Endothelial cell of umbilical vein (primary cell): Measurements from ENCODE around the gene PPM1L. TPM values are rescaled to one million over a fixed set of nuclear protein-coding genes. Genes with fewer than 3 reads are reported as not detected.

ENCODE experiments used
- BruUV-seq: library from RNA; stranded (reverse); fragments of 400-500 nt; replicated peaks from 2 replicates; lab custom pipeline; 2021; lab: Mats Ljungman, UMichigan
- CTCF ChIA-PET: fragments of 300-600, 350-600 bp; sonication (Branson Sonifier 250); formaldehyde crosslinking; loops from one replicate; lab custom pipeline; 2021; ENCODE audit warnings: antibody characterized with exemption, inconsistent platforms; lab: Charles Lee
- POLR2A ChIA-PET: fragments of 300-600, 350-600 bp; sonication (Branson Sonifier 250); formaldehyde crosslinking; loops from one replicate; lab custom pipeline; 2021; ENCODE audit warnings: antibody characterized with exemption, inconsistent platforms; lab: Charles Lee
- DNase-seq: peaks from one replicate; pipeline ENCODE4 v3.0.0-alpha.2; 2011; ENCODE audit warnings: low read depth, low spot score
- FAIRE-seq: peaks from 2 replicates; lab custom pipeline; 2011; peaks lifted over from hg19 to GRCh38; lab: Jason Lieb, UNC
- H2AFZ ChIP-seq: 2 replicates; pipeline ENCODE4 v1.6.0; 2012; ENCODE audit warnings: low read depth, low read length, control low read depth, inconsistent platforms
- H3K27ac ChIP-seq: 2 replicates; pipeline ENCODE4 v1.5.1; 2011; ENCODE audit warnings: low read depth, mild to moderate bottlenecking, control low read depth, low read length, moderate library complexity; ENCODE audit not compliant: insufficient read depth
- H3K27me3 ChIP-seq, 2 experiments: 2 replicates each; pipeline versions ENCODE4 v1.6.0 to v1.6.1; 2011; ENCODE audit warnings: low read length in 2 of 2, mixed read lengths in 1 of 2; ENCODE audit not compliant: control insufficient read depth in 2 of 2, insufficient read depth in 2 of 2
- H3K36me3 ChIP-seq, 2 experiments: 2 replicates in 1 of 2; 3 replicates in 1 of 2; pipeline ENCODE4 v1.5.1; 2011; ENCODE audit warnings: low read length in 2 of 2, mild to moderate bottlenecking in 1 of 2, moderate library complexity in 1 of 2; ENCODE audit not compliant: control insufficient read depth in 2 of 2, insufficient read depth in 2 of 2; ENCODE audit errors: extremely low read depth in 1 of 2
- H3K4me1 ChIP-seq: 3 replicates; pipeline ENCODE4 v1.5.1; 2011; ENCODE audit warnings: mild to moderate bottlenecking, low read length; ENCODE audit not compliant: control insufficient read depth, insufficient read depth; ENCODE audit errors: extremely low read depth
- H3K4me2 ChIP-seq: 2 replicates; pipeline ENCODE4 v1.6.1; 2011; ENCODE audit warnings: low read length, control low read depth, mixed read lengths; ENCODE audit not compliant: insufficient read depth
- H3K4me3 ChIP-seq, 3 experiments: fragments of 200-600 bp in 1 of 3; sonication (generic), shearing (Covaris generic) in 1 of 3; replicated peaks in 1 of 3; 2 replicates each; pipeline ENCODE4 v1.5.1; 2011 to 2016; ENCODE audit warnings: control low read depth in 3 of 3, low read length in 3 of 3, mild to moderate bottlenecking in 2 of 3, inconsistent platforms in 1 of 3, low read depth in 1 of 3, moderate library complexity in 1 of 3; ENCODE audit not compliant: insufficient read depth in 1 of 3
- H3K79me2 ChIP-seq: 2 replicates; pipeline ENCODE4 v1.6.0; 2012; ENCODE audit warnings: low read length, inconsistent platforms; ENCODE audit not compliant: control insufficient read depth, insufficient read depth
- H3K9ac ChIP-seq: replicated peaks from 2 replicates; pipeline ENCODE3; 2011; ENCODE audit warnings: low read length, control low read depth; ENCODE audit not compliant: insufficient read depth; ENCODE audit errors: extremely low read depth
- H3K9me1 ChIP-seq: replicated peaks from 3 replicates; pipeline ENCODE4 v1.6.0; 2011; ENCODE audit warnings: mild to moderate bottlenecking, low read length; ENCODE audit not compliant: control insufficient read depth, insufficient read depth; ENCODE audit errors: extremely low read depth
- H3K9me3 ChIP-seq: replicated peaks from 2 replicates; pipeline ENCODE4 v1.5.1; 2012; ENCODE audit warnings: low read length, inconsistent platforms; ENCODE audit not compliant: control insufficient read depth, insufficient read depth
- H4K20me1 ChIP-seq: replicated peaks from 2 replicates; pipeline ENCODE3; 2011; ENCODE audit warnings: mild to moderate bottlenecking, low read length; ENCODE audit not compliant: control insufficient read depth, insufficient read depth; ENCODE audit errors: extremely low read depth
- EZH2 ChIP-seq: IDR thresholded peaks from 2 replicates; pipeline ENCODE4 v1.6.1; 2012; ENCODE audit warnings: borderline replicate concordance, low read depth, mild to moderate bottlenecking, moderate library complexity, low read length, inconsistent platforms; ENCODE audit not compliant: severe bottlenecking
- FOS ChIP-seq: IDR thresholded peaks from 2 replicates; pipeline ENCODE4 v1.6.1; 2011; ENCODE audit warnings: mild to moderate bottlenecking, low read length, moderate library complexity, borderline replicate concordance; ENCODE audit not compliant: insufficient read depth
- GATA2 ChIP-seq: IDR thresholded peaks from 2 replicates; pipeline ENCODE4 v1.7.0; 2011; ENCODE audit warnings: low read depth, mild to moderate bottlenecking, moderate library complexity, mixed read lengths, low read length; ENCODE audit not compliant: insufficient read length, insufficient read depth
- JUN ChIP-seq: IDR thresholded peaks from 2 replicates; pipeline ENCODE4 v1.6.1; 2011; ENCODE audit warnings: borderline replicate concordance, low read depth; ENCODE audit not compliant: insufficient read length, insufficient read depth
- POLR2A ChIP-seq: IDR thresholded peaks from 2 replicates; pipeline ENCODE4 v1.6.1; 2012; ENCODE audit warnings: low read depth, mild to moderate bottlenecking, control low read depth, low read length
- POLR2AphosphoS5 ChIP-seq: IDR thresholded peaks from 2 replicates; pipeline ENCODE4 v1.6.1; 2012; ENCODE audit warnings: low read depth, mild to moderate bottlenecking, control low read depth, low read length, moderate library complexity; ENCODE audit not compliant: insufficient read depth
- dilution Hi-C: fragments of 300-500 bp; cut with MboI; formaldehyde crosslinking; loops from one replicate; pipeline ENCODE4 v1.15.0; 2019; ENCODE audit warnings: low sequenced_read_pairs; ENCODE audit not compliant: extremely low pct_ligation_motif_present
- intact Hi-C: fragments of 100-400 bp; cut with micrococcal nuclease; formaldehyde crosslinking; loops from one replicate; pipeline ENCODE4 v1.10.0; 2022
- polyA plus RNA-seq, 4 experiments: library from polyadenylated mRNA; depleted of rRNA in 3 of 4; stranded (reverse) in 3 of 4; unstranded in 1 of 4; fragments of >200 nt; gene quantifications; 2 replicates each; pipeline versions ENCODE4 v1.2.1 to v1.2.3, GENCODE V29; 2011 to 2012; ENCODE audit warnings: missing spikeins in 1 of 4
- total RNA-seq: library from RNA; stranded (reverse); gene quantifications from 2 replicates; pipeline ENCODE4 v1.2.3, GENCODE V29; 2021
- TF ChIP-seq, protein P1 (sequence below), 2 donors: IDR thresholded peaks; 1 replicate in 1 of 2; 2 replicates in 1 of 2; pipeline ENCODE4 v1.5.1; 2011; ENCODE audit warnings: low read length in 2 of 2, mild to moderate bottlenecking in 2 of 2, moderate library complexity in 2 of 2, control low read depth in 1 of 2, inconsistent platforms in 1 of 2, low read depth in 1 of 2; ENCODE audit not compliant: insufficient read depth in 1 of 2; ENCODE audit errors: extremely low read depth in 1 of 2
- TF ChIP-seq, protein P2 (sequence below): IDR thresholded peaks from 2 replicates; pipeline ENCODE4 v1.6.1; 2011; ENCODE audit not compliant: insufficient read depth, insufficient read length

PPM1L gene
- total and polyA plus RNA-seq, 2 donors (not counting 3 experiments of a cell fraction or from before 2014, with no cell fraction given) = 0.63 to 2.9 TPM

DNA sequence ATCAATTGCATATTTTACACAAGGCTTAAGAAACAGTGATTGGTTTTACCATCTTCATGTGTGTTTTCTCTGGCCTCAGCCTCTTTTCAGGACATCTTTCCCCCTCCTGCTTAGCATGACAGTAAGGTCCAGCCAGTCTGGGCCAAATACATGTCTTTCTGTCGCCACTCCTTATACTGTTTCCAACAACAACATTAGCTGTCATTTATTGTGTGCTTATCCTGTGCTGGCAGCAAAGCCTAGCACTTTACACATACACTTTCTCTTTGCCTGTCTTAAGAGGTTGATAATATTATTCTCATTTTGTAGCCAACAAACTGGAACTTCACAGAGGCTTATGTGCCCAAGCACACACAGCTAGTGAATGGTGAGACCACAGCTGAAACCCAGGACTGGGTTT lies 311.3 kb downstream of the PPM1L start:
- Histone ChIP-seq H3K9ac (no peak overlapping the region), H3K27ac (no peak overlapping the region), H3K27me3 (no peaks in the 10 kb centered on the region), H3K79me2 (no peaks in the 10 kb centered on the region), H3K36me3 (no peaks in the 10 kb centered on the region), H3K4me1 (peaks cover 29% of the 10 kb centered on the region), H3K4me3 (no peak overlapping the region), H3K9me3 (no peaks in the 10 kb centered on the region), H3K9me1 (no peaks in the 10 kb centered on the region), H3K4me2 (no peak overlapping the region), H4K20me1 (no peaks in the 10 kb centered on the region), H2AFZ (no peak overlapping the region)
- TF ChIP-seq GATA2 (no peak), POLR2A (no peak)
- TF ChIP-seq, protein P1, sequence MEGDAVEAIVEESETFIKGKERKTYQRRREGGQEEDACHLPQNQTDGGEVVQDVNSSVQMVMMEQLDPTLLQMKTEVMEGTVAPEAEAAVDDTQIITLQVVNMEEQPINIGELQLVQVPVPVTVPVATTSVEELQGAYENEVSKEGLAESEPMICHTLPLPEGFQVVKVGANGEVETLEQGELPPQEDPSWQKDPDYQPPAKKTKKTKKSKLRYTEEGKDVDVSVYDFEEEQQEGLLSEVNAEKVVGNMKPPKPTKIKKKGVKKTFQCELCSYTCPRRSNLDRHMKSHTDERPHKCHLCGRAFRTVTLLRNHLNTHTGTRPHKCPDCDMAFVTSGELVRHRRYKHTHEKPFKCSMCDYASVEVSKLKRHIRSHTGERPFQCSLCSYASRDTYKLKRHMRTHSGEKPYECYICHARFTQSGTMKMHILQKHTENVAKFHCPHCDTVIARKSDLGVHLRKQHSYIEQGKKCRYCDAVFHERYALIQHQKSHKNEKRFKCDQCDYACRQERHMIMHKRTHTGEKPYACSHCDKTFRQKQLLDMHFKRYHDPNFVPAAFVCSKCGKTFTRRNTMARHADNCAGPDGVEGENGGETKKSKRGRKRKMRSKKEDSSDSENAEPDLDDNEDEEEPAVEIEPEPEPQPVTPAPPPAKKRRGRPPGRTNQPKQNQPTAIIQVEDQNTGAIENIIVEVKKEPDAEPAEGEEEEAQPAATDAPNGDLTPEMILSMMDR (IDR thresholded peaks at IDR 0.05; ENCODE audit: extremely low read depth in 1 of 2, insufficient read depth in 1 of 2, low read depth in 1 of 2, low read length in 2 of 2) = no peak
- dilution Hi-C loops = no loop called here
- ChIA-PET CTCF (interaction anchor here (1.0 kb wide), 1 partner anchor 11 kb away, joined by 3 read pairs; no protein-coding TSS in a partner anchor), POLR2A (no interaction called here)
- no peak for FAIRE-seq
- no TSS peak for BruUV-seq
- intact Hi-C loops = no loop called here
- peak; percentile 13 for DNase-seq

DNA sequence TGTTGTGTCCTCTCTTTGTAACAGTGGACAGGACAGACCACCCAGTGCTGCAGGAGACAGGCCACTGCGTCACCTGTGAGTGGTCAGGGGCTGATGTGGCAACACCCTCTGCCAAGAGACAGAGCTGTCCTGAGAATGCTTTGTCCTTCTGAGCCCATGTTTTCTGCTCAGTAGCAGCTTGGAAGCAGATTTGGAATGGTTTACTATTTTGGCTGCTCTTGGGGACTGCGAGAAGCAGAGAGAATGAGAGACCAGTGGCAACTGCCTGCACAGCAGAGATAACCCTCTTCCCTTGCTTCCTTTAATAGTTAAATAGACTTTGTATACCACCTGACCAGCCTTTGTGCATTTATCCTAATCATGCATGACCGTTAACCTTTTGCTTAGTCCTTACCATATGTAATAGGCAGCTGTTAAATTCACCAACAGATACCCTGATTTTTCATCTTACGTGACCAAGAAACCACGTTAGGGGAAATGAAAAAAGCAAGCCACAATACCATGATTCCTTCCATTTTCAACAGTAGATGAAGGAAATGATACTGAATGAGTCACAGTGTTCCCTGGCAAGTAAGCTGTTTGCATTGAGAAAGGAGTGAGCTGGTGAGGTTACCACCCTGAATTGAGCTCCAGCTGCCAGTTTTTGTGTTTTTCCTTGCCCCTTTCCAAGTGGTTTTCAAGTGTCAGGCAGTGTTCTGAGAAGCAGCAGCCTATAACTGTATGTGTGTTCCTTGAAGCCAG lies 313.6 kb downstream of the PPM1L start:
- peak overlapping the region; percentile 48 for H3K9ac ChIP-seq
- TF ChIP-seq, protein P2, sequence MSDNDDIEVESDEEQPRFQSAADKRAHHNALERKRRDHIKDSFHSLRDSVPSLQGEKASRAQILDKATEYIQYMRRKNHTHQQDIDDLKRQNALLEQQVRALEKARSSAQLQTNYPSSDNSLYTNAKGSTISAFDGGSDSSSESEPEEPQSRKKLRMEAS = no peak
- TF ChIP-seq GATA2 = peak; percentile 92
- TF ChIP-seq EZH2 = no peak
- peak; percentile 90 for TF ChIP-seq JUN
- TF ChIP-seq POLR2A = peak; percentile 43
- TF ChIP-seq FOS = peak; percentile 96
- peak; percentile 73 for TF ChIP-seq POLR2AphosphoS5
- CTCF ChIA-PET = interaction anchor here (0.8 to 2.4 kb wide), 15 partner anchors 9 to 354 kb away, joined by 3 to 18 read pairs (median 4); partner anchors contain the start of genes B3GALNT1 and NMD3
- no peaks in the 10 kb centered on the region for H3K27me3 ChIP-seq
- H3K9me1 ChIP-seq = no peaks in the 10 kb centered on the region
- peak overlapping the region; percentile 40 for H3K4me2 ChIP-seq
- no peaks in the 10 kb centered on the region for H3K36me3 ChIP-seq
- no peaks in the 10 kb centered on the region for H3K79me2 ChIP-seq
- FAIRE-seq (peak; percentile 100), DNase-seq (peak; percentile 98)
- H3K27ac ChIP-seq = peak overlapping the region; percentile 70
- peaks cover 29% of the 10 kb centered on the region for H3K4me1 ChIP-seq
- POLR2A ChIA-PET = interaction anchor here (0.5 to 2.0 kb wide), 6 partner anchors 13 to 660 kb away, joined by 3 to 11 read pairs (median 3); partner anchors contain the start of gene NMD3
- no peaks in the 10 kb centered on the region for H3K9me3 ChIP-seq
- BruUV-seq = no TSS peak
- intact Hi-C loops (loop anchor here (1.0 to 2.0 kb wide), 3 partner anchors 15 to 35 kb away; partner anchors contain the start of gene B3GALNT1), dilution Hi-C loops (no loop called here)
- H2AFZ ChIP-seq = peak overlapping the region; percentile 82
- no peaks in the 10 kb centered on the region for H4K20me1 ChIP-seq
- no peak overlapping the region for H3K4me3 ChIP-seq
